ENCODE measurements around the gene WDR13. TPM values are rescaled to one million over a fixed set of nuclear protein-coding genes. Genes with fewer than 3 reads are reported as not detected.

Gene WDR13
- polyA plus RNA-seq, 1 of the 3 experiments (the other 2 are of a cell fraction), result 101 TPM

- no peaks in the 10 kb centered on the region for H3K9me2 ChIP-seq
- DNase-seq, result no peak
- peaks cover 3 to 20% of the 10 kb centered on the region in 2 experiments for H3K36me3 ChIP-seq (replicated peaks in 1 of 2; ENCODE audit: control insufficient read depth in 1 of 2, insufficient read depth in 2 of 2, low read length in 1 of 2)
- no peak overlapping the region for H3K27ac ChIP-seq (ENCODE audit: low read depth in 2 of 2, low read length in 1 of 2)
- no peaks in the 10 kb centered on the region for H4K20me1 ChIP-seq (ENCODE audit: insufficient read depth)
- H3K4me1 ChIP-seq (ENCODE audit: control insufficient read depth in 1 of 2, insufficient read depth in 2 of 2, low read depth in 1 of 2, low read length in 1 of 2), result peaks cover 0 to 6% of the 10 kb centered on the region in 2 experiments; a peak in 1 of 4 replicates
- no peak overlapping the region for H2AFZ ChIP-seq (ENCODE audit: low read depth)
- no peaks in the 10 kb centered on the region for H3K9me3 ChIP-seq
- ChIA-PET POLR2A (no interaction called here), CTCF (no interaction called here)
- H3K4me2 ChIP-seq, result no peak overlapping the region
- H3K79me2 ChIP-seq (ENCODE audit: insufficient read depth), result peaks cover 9% of the 10 kb centered on the region; the same call in 1 of the 2 replicates
- H3K4me3 ChIP-seq (ENCODE audit: low read depth in 2 of 2, low read length in 1 of 2), result no peak overlapping the region
- no peak for TF ChIP-seq RAD21 (IDR thresholded peaks at IDR 0.05; ENCODE audit: low read length)
- TF ChIP-seq USF2 (IDR thresholded peaks at IDR 0.05; ENCODE audit: borderline replicate concordance, low read depth, low read length), result no peak
- TF ChIP-seq RCOR1 (IDR thresholded peaks at IDR 0.05; ENCODE audit: low read length), result no peak
- TF ChIP-seq GABPA (IDR thresholded peaks at IDR 0.05; ENCODE audit: low read depth), result no peak
- H3K27me3 ChIP-seq (ENCODE audit: insufficient read depth), result no peaks in the 10 kb centered on the region
- H3K9ac ChIP-seq, result no peak overlapping the region
- H3F3A ChIP-seq (replicated peaks; ENCODE audit: insufficient read depth), result no peaks in the 10 kb centered on the region
- WGBS (ENCODE audit: low lambda C conversion rate), result no CpG with 5 or more reads among the region's 19 CpGs
These were observed 2.9 kb downstream of the WDR13 start for GRCh38 chrX:48600226-48600625.

GRCh38 chrX:48601741-48602394 is 4.6 kb downstream of the WDR13 start:
- no peaks in the 10 kb centered on the region for H3F3A ChIP-seq (replicated peaks; ENCODE audit: insufficient read depth)
- peaks cover 0 to 6% of the 10 kb centered on the region in 2 experiments; a peak in 1 of 4 replicates for H3K4me1 ChIP-seq (ENCODE audit: control insufficient read depth in 1 of 2, insufficient read depth in 2 of 2, low read depth in 1 of 2, low read length in 1 of 2)
- H4K20me1 ChIP-seq (ENCODE audit: insufficient read depth), result no peaks in the 10 kb centered on the region
- TF ChIP-seq POLR2AphosphoS5 (IDR thresholded peaks at IDR 0.05; ENCODE audit: low read depth, low read length), result no peak
- TF ChIP-seq USF1 (IDR thresholded peaks at IDR 0.05; ENCODE audit: borderline replicate concordance, low read depth), result no peak
- H2AFZ ChIP-seq (ENCODE audit: low read depth), result no peak overlapping the region
- no peaks in the 10 kb centered on the region for H3K9me3 ChIP-seq
- H3K9ac ChIP-seq, result no peak overlapping the region
- ChIA-PET POLR2A (no interaction called here), CTCF (no interaction called here)
- H3K27ac ChIP-seq (ENCODE audit: low read depth in 2 of 2, low read length in 1 of 2), result no peak overlapping the region
- H3K27me3 ChIP-seq (ENCODE audit: insufficient read depth), result no peaks in the 10 kb centered on the region
- DNase-seq, result no peak
- peaks cover 3 to 20% of the 10 kb centered on the region in 2 experiments for H3K36me3 ChIP-seq (replicated peaks in 1 of 2; ENCODE audit: control insufficient read depth in 1 of 2, insufficient read depth in 2 of 2, low read length in 1 of 2)
- H3K79me2 ChIP-seq (ENCODE audit: insufficient read depth), result peaks cover 9% of the 10 kb centered on the region; the same call in 1 of the 2 replicates
- WGBS (ENCODE audit: low lambda C conversion rate), result 36% methylated on average over 6 of the region's 17 CpGs
- H3K9me2 ChIP-seq, result no peaks in the 10 kb centered on the region
- H3K4me3 ChIP-seq (ENCODE audit: low read depth in 2 of 2, low read length in 1 of 2), result no peak overlapping the region
- H3K4me2 ChIP-seq, result no peak overlapping the region

- CTCF ChIA-PET, result interaction anchor here (0.8 kb wide), 1 partner anchor 26 kb away, joined by 3 read pairs; no protein-coding TSS in a partner anchor
- WGBS (ENCODE audit: low lambda C conversion rate), result 59% methylated on average over 13 of the region's 16 CpGs
- POLR2A ChIA-PET, result no interaction called here
- TF ChIP-seq RAD21 (IDR thresholded peaks at IDR 0.05; ENCODE audit: low read length), result no peak
- TF ChIP-seq TAF1 (IDR thresholded peaks at IDR 0.05; ENCODE audit: borderline replicate concordance, low read depth, low read length), result no peak
- no peak for TF ChIP-seq RCOR1 (IDR thresholded peaks at IDR 0.05; ENCODE audit: low read length)
- no peak for TF ChIP-seq JUND (IDR thresholded peaks at IDR 0.05)
- TF ChIP-seq FOXM1 (IDR thresholded peaks at IDR 0.05; ENCODE audit: low read depth), result no peak
- TF ChIP-seq GABPA (IDR thresholded peaks at IDR 0.05; ENCODE audit: low read depth), result no peak
- TF ChIP-seq SMC3 (IDR thresholded peaks at IDR 0.05; ENCODE audit: low read depth, low read length), result no peak
- TF ChIP-seq SIN3A (IDR thresholded peaks at IDR 0.05; ENCODE audit: borderline replicate concordance, low read depth, low read length), result no peak
- no peak for TF ChIP-seq MAX (IDR thresholded peaks at IDR 0.05; ENCODE audit: low read depth)
- TF ChIP-seq CHD2 (IDR thresholded peaks at IDR 0.05; ENCODE audit: low read length, partially characterized antibody), result no peak
- no peak for TF ChIP-seq RXRA (IDR thresholded peaks at IDR 0.05; ENCODE audit: borderline replicate concordance, low read depth)
- no peak for TF ChIP-seq TEAD4 (IDR thresholded peaks at IDR 0.05; ENCODE audit: borderline replicate concordance, insufficient read depth)
- TF ChIP-seq FOSL2 (IDR thresholded peaks at IDR 0.05; ENCODE audit: borderline replicate concordance, low read depth), result no peak
- no peak for TF ChIP-seq MEF2A (IDR thresholded peaks at IDR 0.05; ENCODE audit: borderline replicate concordance, low read depth)
- TF ChIP-seq GATA2 (CRISPR knock-in tag; IDR thresholded peaks at IDR 0.05), result no peak
- no peak for TF ChIP-seq PBX3 (IDR thresholded peaks at IDR 0.05)
- no peak for TF ChIP-seq POLR2AphosphoS5 (IDR thresholded peaks at IDR 0.05; ENCODE audit: low read depth, low read length)
These were observed 7.4 kb downstream of the WDR13 start for GRCh38 chrX:48604701-48605100.

More at GRCh38 chrX:48604701-48605100, 7.4 kb downstream of the WDR13 start:
- Histone ChIP-seq H3F3A (replicated peaks; ENCODE audit: insufficient read depth) (no peaks in the 10 kb centered on the region), H2AFZ (ENCODE audit: low read depth) (no peak overlapping the region), H3K4me2 (no peak overlapping the region), H3K4me1 (ENCODE audit: control insufficient read depth in 1 of 2, insufficient read depth in 2 of 2, low read depth in 1 of 2, low read length in 1 of 2) (no peaks in the 10 kb centered on the region), H3K9me3 (no peaks in the 10 kb centered on the region), H3K27ac (ENCODE audit: low read depth in 2 of 2, low read length in 1 of 2) (no peak overlapping the region), H3K9me2 (no peaks in the 10 kb centered on the region), H3K9ac (no peak overlapping the region), H4K20me1 (ENCODE audit: insufficient read depth) (no peaks in the 10 kb centered on the region), H3K27me3 (ENCODE audit: insufficient read depth) (no peaks in the 10 kb centered on the region), H3K36me3 (replicated peaks in 1 of 2; ENCODE audit: control insufficient read depth in 1 of 2, insufficient read depth in 2 of 2, low read length in 1 of 2) (peaks cover 3 to 16% of the 10 kb centered on the region in 2 experiments), H3K4me3 (ENCODE audit: low read depth in 2 of 2, low read length in 1 of 2) (no peak overlapping the region), H3K79me2 (ENCODE audit: insufficient read depth) (no peaks in the 10 kb centered on the region)
- no peak for DNase-seq
